ENCODE results near the gene HIVEP3.
A peak's percentile ranks its signal among the peaks of the same experiment; 100 is the strongest.

HIVEP3 gene

GRCh38 chr1:41677620-41678019 is 241.1 kb downstream of the HIVEP3 start:
- no peak for DNase-seq

GRCh38 chr1:41675401-41675800 is 243.3 kb downstream of the HIVEP3 start:
- no peak for DNase-seq

- no peak for DNase-seq
Measured at GRCh38 chr1:41674522-41674921, 244.2 kb downstream of the HIVEP3 start.

GRCh38 chr1:41673806-41674205 is 244.9 kb downstream of the HIVEP3 start:
- DNase-seq, result peak; percentile 45

GRCh38 chr1:41673378-41673777 is 245.3 kb downstream of the HIVEP3 start:
- peak; percentile 75 for DNase-seq

GRCh38 chr1:41672641-41673361 is 245.9 kb downstream of the HIVEP3 start:
- DNase-seq, result no peak

- DNase-seq, result no peak
Measured at GRCh38 chr1:41672173-41672572, 246.5 kb downstream of the HIVEP3 start.

GRCh38 chr1:41671116-41671755 is 247.5 kb downstream of the HIVEP3 start:
- no peak for DNase-seq

GRCh38 chr1:41670217-41670957 is 248.3 kb downstream of the HIVEP3 start:
- no peak for DNase-seq

- DNase-seq, result no peak
Measured at GRCh38 chr1:41668967-41669366, 249.8 kb downstream of the HIVEP3 start.

- no peak for DNase-seq
Measured at GRCh38 chr1:41668054-41668660, 250.6 kb downstream of the HIVEP3 start.

- DNase-seq, result peak; percentile 88
Measured at GRCh38 chr1:41666981-41667631, 251.6 kb downstream of the HIVEP3 start.

GRCh38 chr1:41665962-41666917 is 252.5 kb downstream of the HIVEP3 start:
- DNase-seq, result no peak

GRCh38 chr1:41664861-41665640 is 253.7 kb downstream of the HIVEP3 start:
- no peak for DNase-seq

- no peak for DNase-seq
Measured at GRCh38 chr1:41663671-41664400, 254.9 kb downstream of the HIVEP3 start.

GRCh38 chr1:41662765-41663437 is 255.8 kb downstream of the HIVEP3 start:
- DNase-seq, result no peak

- peak; percentile 81 for DNase-seq
Measured at GRCh38 chr1:41662061-41662764, 256.5 kb downstream of the HIVEP3 start.

- DNase-seq, result no peak
Measured at GRCh38 chr1:41661428-41662060, 257.2 kb downstream of the HIVEP3 start.
